IPS-18a (cell line): ENCODE data around the gene CLCN7.
A peak's percentile ranks its signal among the peaks of the same experiment; 100 is the strongest.

ENCODE experiments used
- H3K27ac ChIP-seq: one replicate; pipeline ENCODE4 v1.5.1; 2013; ENCODE audit warnings: low read length
- H3K27me3 ChIP-seq: one replicate; pipeline ENCODE4 v1.6.1; 2013; ENCODE audit warnings: mild to moderate bottlenecking, low read length; ENCODE audit not compliant: control insufficient read depth, insufficient read depth
- H3K36me3 ChIP-seq: one replicate; pipeline ENCODE4 v1.6.1; 2013; ENCODE audit warnings: low read depth, low read length; ENCODE audit not compliant: control insufficient read depth
- H3K4me1 ChIP-seq: one replicate; pipeline ENCODE4 v1.6.1; 2013; ENCODE audit warnings: low read depth, low read length; ENCODE audit not compliant: control insufficient read depth
- H3K4me3 ChIP-seq: one replicate; pipeline ENCODE4 v1.5.1; 2013; ENCODE audit warnings: low read length
- H3K9ac ChIP-seq: one replicate; pipeline ENCODE4 v1.6.1; 2013; ENCODE audit warnings: mild to moderate bottlenecking, low read length, moderate library complexity
- H3K9me3 ChIP-seq: one replicate; pipeline ENCODE4 v1.6.1; 2013; ENCODE audit warnings: low read depth, low read length; ENCODE audit not compliant: control insufficient read depth

Gene CLCN7

GRCh38 chr16:1500465-1501150 lies 25.8 kb upstream of the CLCN7 start:
- H3K9me3 ChIP-seq, result no peaks in the 10 kb centered on the region
- H3K4me3 ChIP-seq, result no peak overlapping the region
- H3K9ac ChIP-seq, result no peak overlapping the region
- H3K27ac ChIP-seq, result no peak overlapping the region
- H3K4me1 ChIP-seq, result no peaks in the 10 kb centered on the region
- H3K36me3 ChIP-seq, result peaks cover 49% of the 10 kb centered on the region
- no peaks in the 10 kb centered on the region for H3K27me3 ChIP-seq

- Histone ChIP-seq H3K4me1 (no peaks in the 10 kb centered on the region), H3K9me3 (no peaks in the 10 kb centered on the region), H3K4me3 (no peak overlapping the region), H3K36me3 (peaks cover 51% of the 10 kb centered on the region), H3K9ac (no peak overlapping the region), H3K27ac (no peak overlapping the region), H3K27me3 (no peaks in the 10 kb centered on the region)
Observed at GRCh38 chr16:1499756-1500464, 25.1 kb upstream of the CLCN7 start.

- Histone ChIP-seq H3K27me3 (no peaks in the 10 kb centered on the region), H3K9ac (no peak overlapping the region), H3K36me3 (peaks cover 51% of the 10 kb centered on the region), H3K9me3 (no peaks in the 10 kb centered on the region), H3K4me1 (no peaks in the 10 kb centered on the region), H3K4me3 (no peak overlapping the region), H3K27ac (no peak overlapping the region)
Observed at GRCh38 chr16:1498899-1499676, 24.3 kb upstream of the CLCN7 start.

GRCh38 chr16:1497014-1497598 lies 22.3 kb upstream of the CLCN7 start:
- Histone ChIP-seq H3K36me3 (peaks cover 35% of the 10 kb centered on the region), H3K9ac (no peak overlapping the region)

GRCh38 chr16:1496464-1496863 lies 21.6 kb upstream of the CLCN7 start:
- H3K9me3 ChIP-seq, result no peaks in the 10 kb centered on the region
- H3K27me3 ChIP-seq, result no peaks in the 10 kb centered on the region
- H3K4me1 ChIP-seq, result no peaks in the 10 kb centered on the region
- no peak overlapping the region for H3K27ac ChIP-seq
- H3K36me3 ChIP-seq, result peaks cover 32% of the 10 kb centered on the region
- no peak overlapping the region for H3K4me3 ChIP-seq
- H3K9ac ChIP-seq, result no peak overlapping the region

More at GRCh38 chr16:1497014-1497598, 22.3 kb upstream of the CLCN7 start:
- H3K27me3 ChIP-seq, result no peaks in the 10 kb centered on the region
- H3K27ac ChIP-seq, result no peak overlapping the region
- no peaks in the 10 kb centered on the region for H3K4me1 ChIP-seq
- H3K9me3 ChIP-seq, result no peaks in the 10 kb centered on the region
- H3K4me3 ChIP-seq, result no peak overlapping the region

GRCh38 chr16:1495889-1496262 lies 21.0 kb upstream of the CLCN7 start:
- H3K4me3 ChIP-seq, result no peak overlapping the region
- H3K27me3 ChIP-seq, result no peaks in the 10 kb centered on the region
- H3K36me3 ChIP-seq, result peaks cover 32% of the 10 kb centered on the region
- H3K9me3 ChIP-seq, result no peaks in the 10 kb centered on the region
- H3K27ac ChIP-seq, result no peak overlapping the region
- H3K9ac ChIP-seq, result no peak overlapping the region
- H3K4me1 ChIP-seq, result no peaks in the 10 kb centered on the region

- Histone ChIP-seq H3K9ac (no peak overlapping the region), H3K36me3 (peaks cover 28% of the 10 kb centered on the region), H3K27ac (no peak overlapping the region), H3K9me3 (no peaks in the 10 kb centered on the region), H3K4me1 (no peaks in the 10 kb centered on the region), H3K4me3 (no peak overlapping the region), H3K27me3 (no peaks in the 10 kb centered on the region)
Observed at GRCh38 chr16:1495211-1495888, 20.5 kb upstream of the CLCN7 start.

GRCh38 chr16:1494711-1495110 lies 19.9 kb upstream of the CLCN7 start:
- Histone ChIP-seq H3K27ac (no peak overlapping the region), H3K9ac (no peak overlapping the region), H3K4me3 (no peak overlapping the region), H3K27me3 (no peaks in the 10 kb centered on the region), H3K9me3 (no peaks in the 10 kb centered on the region), H3K4me1 (no peaks in the 10 kb centered on the region), H3K36me3 (peaks cover 23% of the 10 kb centered on the region)

- no peaks in the 10 kb centered on the region for H3K27me3 ChIP-seq
- H3K4me3 ChIP-seq, result peak overlapping the region; percentile 84
- H3K9me3 ChIP-seq, result no peaks in the 10 kb centered on the region
- no peak overlapping the region for H3K27ac ChIP-seq
- H3K9ac ChIP-seq, result peak overlapping the region; percentile 83
- no peaks in the 10 kb centered on the region for H3K4me1 ChIP-seq
- H3K36me3 ChIP-seq, result peaks cover 20% of the 10 kb centered on the region
Observed at GRCh38 chr16:1494129-1494640, 19.4 kb upstream of the CLCN7 start.

- peaks cover 18% of the 10 kb centered on the region for H3K36me3 ChIP-seq
- no peaks in the 10 kb centered on the region for H3K4me1 ChIP-seq
- peak overlapping the region; percentile 75 for H3K27ac ChIP-seq
- H3K9me3 ChIP-seq, result no peaks in the 10 kb centered on the region
- H3K9ac ChIP-seq, result peak overlapping the region; percentile 83
- H3K4me3 ChIP-seq, result peak overlapping the region; percentile 84
- H3K27me3 ChIP-seq, result no peaks in the 10 kb centered on the region
Observed at GRCh38 chr16:1493746-1494094, 18.9 kb upstream of the CLCN7 start.
